Measurements from ENCODE around the gene MTOR.

Gene MTOR

DNA sequence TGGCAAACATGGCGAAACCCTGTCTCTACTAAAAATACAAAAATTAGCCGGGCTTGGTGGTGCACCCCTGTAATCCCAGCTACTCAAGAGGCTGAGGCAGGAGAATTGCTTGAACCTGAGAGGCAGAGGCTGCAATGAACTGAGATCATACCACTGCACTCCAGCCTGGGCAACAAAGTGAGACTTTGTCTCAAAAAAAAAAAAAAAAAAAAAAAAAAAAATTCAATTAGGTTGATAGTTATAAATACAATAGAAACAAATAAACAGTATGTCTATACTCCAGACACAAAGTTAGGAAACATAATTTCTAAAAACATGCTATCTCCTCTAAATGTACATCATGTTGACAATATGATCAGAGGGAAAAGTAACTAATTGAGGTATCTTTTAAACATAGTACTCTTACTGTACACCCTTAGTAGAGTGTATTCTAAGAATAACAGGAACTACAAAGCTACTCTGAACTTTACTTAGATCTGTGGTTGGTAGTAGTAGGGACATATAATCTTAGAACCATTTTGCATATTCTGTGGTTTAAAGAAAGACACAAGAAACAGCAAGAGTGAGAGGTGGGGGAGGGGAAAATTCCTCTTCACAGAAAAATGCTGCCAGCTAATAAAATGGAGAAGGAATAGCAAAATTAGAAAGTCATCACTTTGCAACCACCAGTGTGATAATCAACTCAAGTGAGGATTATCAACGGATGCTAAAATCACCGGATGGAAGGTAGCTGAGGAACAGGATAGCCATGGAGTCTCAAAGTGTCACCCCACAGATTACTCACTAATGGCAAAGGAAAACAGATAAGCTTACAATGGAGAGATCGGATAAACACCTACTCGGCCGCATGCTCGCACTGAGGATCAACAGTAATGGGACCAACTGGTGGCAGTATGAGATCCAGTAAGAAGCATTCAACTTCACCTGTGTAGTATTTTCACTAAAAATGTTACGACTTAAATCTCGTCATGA, 35.0 kb downstream of the MTOR start:
- Histone ChIP-seq H3K27ac (no peak overlapping the region), H3K4me3 (ENCODE audit: low read depth, low read length) (no peak overlapping the region), H3K27me3 (ENCODE audit: insufficient read depth, low read depth, severe bottlenecking) (no peaks in the 10 kb centered on the region), H3K36me3 (peaks cover 64% of the 10 kb centered on the region), H3K9me3 (ENCODE audit: severe bottlenecking) (no peaks in the 10 kb centered on the region)
- TF ChIP-seq, protein P1, sequence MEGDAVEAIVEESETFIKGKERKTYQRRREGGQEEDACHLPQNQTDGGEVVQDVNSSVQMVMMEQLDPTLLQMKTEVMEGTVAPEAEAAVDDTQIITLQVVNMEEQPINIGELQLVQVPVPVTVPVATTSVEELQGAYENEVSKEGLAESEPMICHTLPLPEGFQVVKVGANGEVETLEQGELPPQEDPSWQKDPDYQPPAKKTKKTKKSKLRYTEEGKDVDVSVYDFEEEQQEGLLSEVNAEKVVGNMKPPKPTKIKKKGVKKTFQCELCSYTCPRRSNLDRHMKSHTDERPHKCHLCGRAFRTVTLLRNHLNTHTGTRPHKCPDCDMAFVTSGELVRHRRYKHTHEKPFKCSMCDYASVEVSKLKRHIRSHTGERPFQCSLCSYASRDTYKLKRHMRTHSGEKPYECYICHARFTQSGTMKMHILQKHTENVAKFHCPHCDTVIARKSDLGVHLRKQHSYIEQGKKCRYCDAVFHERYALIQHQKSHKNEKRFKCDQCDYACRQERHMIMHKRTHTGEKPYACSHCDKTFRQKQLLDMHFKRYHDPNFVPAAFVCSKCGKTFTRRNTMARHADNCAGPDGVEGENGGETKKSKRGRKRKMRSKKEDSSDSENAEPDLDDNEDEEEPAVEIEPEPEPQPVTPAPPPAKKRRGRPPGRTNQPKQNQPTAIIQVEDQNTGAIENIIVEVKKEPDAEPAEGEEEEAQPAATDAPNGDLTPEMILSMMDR (IDR thresholded peaks at IDR 0.05; ENCODE audit: low read depth, low read length), result no peak
- peak; percentile 39 for DNase-seq

DNA sequence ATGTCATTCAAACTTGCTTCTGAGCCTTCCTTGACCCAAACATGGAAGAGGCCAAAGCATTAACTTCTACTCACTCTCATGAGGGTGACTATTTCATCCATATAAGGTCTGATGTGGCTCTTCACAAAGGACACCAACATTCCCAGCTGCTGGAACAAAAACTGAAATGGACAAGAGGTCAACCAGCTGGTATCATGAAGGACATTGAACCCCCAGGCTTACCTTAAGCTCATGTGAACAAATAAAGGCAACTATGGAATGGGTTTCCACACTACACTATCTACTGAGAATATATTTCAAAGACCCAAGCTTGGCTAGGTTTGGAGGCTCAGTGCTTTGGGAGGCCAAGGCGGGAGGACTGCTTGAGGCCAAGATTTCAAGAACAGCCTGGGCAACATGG, 46.3 kb downstream of the MTOR start:
- no peak overlapping the region for H3K4me3 ChIP-seq (ENCODE audit: low read depth, low read length)
- no peak for DNase-seq
- H3K27me3 ChIP-seq (ENCODE audit: insufficient read depth, low read depth, severe bottlenecking), result no peaks in the 10 kb centered on the region
- TF ChIP-seq, protein P1 (IDR thresholded peaks at IDR 0.05; ENCODE audit: low read depth, low read length), result no peak
- H3K9me3 ChIP-seq (ENCODE audit: severe bottlenecking), result no peaks in the 10 kb centered on the region
- peaks cover 64% of the 10 kb centered on the region for H3K36me3 ChIP-seq
- peak overlapping the region; percentile 46; the same call in 1 of the 2 replicates for H3K27ac ChIP-seq

DNA sequence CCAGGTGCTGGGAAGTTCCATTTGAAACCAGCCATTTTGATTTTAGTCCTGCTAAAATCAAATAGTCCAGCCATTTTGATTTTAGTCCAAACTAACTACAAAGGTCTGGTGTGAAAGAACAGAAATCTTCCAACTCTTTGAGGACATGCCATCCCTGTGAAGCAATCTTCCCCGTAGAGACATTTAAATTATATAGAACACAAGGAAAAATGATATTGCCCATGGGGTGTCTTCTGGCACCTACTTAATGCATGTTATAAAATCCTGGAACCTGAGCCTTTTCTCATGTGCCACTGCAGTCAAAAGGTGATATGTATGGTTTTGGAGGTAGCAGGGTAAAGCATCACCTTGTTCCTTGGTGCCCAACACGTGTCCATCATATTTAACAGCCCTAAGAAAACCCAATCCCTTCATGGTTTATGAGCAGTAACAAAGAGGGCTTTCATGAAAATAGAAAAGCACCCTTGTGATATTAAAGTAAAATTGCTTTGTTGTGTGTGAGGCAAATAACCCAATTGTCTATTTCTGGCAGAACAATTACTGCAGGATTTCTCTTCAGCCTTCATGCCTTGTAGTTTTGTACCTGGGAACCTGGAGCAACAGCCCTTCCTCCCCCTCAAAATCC, 46.9 kb downstream of the MTOR start:
- DNase-seq, result no peak
- Histone ChIP-seq H3K4me3 (ENCODE audit: low read depth, low read length) (no peak overlapping the region), H3K27me3 (ENCODE audit: insufficient read depth, low read depth, severe bottlenecking) (no peaks in the 10 kb centered on the region), H3K27ac (peak overlapping the region; percentile 46), H3K36me3 (peaks cover 68% of the 10 kb centered on the region), H3K9me3 (ENCODE audit: severe bottlenecking) (no peaks in the 10 kb centered on the region)
- TF ChIP-seq, protein P1 (IDR thresholded peaks at IDR 0.05; ENCODE audit: low read depth, low read length), result no peak

DNA sequence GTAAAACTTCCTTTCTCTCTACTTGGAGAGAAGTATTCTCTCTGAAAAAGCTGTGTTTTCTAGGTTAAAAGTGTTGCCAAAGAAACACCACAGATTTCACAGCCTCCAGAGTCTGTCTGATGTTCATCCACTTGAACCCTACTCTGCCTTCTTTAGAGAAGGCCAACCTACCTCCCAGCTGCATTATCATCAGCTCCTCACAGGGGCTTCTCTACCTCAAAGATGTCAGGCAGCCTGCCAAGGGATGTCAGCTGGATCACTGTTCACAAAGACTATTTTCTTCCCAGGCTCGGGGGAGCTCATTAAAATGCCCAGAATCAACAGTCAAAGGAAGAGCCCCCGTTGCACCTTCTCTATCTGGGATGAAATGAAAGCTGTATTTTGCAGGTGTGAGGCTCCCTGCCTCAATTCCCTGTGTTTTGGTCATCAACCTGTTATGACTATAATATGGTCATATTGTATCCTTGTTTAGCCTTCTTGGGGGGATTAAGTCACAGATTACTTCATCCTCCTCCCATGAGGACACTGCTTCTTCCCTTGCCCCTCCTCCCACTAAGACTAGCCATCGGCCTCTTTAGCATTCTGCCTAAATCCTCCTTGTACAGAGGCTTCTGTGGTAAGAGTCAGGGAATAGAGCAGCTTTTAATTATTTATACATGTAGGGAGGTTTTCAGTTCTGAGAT, 47.5 kb downstream of the MTOR start:
- no peaks in the 10 kb centered on the region for H3K9me3 ChIP-seq (ENCODE audit: severe bottlenecking)
- H3K27me3 ChIP-seq (ENCODE audit: insufficient read depth, low read depth, severe bottlenecking), result no peaks in the 10 kb centered on the region
- H3K4me3 ChIP-seq (ENCODE audit: low read depth, low read length), result no peak overlapping the region
- H3K36me3 ChIP-seq, result peaks cover 73% of the 10 kb centered on the region
- peak overlapping the region; percentile 46 for H3K27ac ChIP-seq
- TF ChIP-seq, protein P1 (IDR thresholded peaks at IDR 0.05; ENCODE audit: low read depth, low read length), result no peak
- peak; percentile 60 for DNase-seq

DNA sequence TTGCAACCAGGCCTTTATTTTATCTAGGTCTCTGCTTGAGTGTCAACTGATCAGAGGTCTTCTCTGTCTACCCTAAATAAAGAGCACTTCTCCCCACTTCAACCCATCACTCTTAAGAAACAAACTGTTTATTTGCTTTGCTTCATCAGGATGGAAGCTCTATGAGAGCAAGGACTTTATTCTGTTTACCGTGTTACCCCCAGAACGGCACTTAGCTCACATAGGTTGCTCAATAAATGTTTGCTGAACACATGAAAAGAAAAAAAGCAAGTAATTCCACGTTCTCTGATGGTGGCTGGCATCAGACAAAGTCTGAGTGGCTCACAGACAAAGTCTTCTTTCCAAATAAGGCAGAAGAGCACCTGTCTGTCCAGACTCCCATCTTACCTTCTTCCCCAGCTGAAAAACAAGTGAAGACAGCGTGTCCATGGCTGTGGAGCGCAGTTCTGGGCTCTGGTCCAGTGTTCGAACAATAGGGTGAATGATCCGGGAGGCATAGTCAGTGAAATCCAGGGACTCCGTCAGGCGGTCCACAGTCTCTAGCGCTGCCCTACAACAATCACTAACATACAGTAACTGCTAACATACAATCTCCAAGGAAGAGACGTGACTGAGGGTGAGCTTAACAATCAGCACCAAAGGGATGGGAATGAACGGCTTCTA, 50.3 kb downstream of the MTOR start:
- H3K27ac ChIP-seq, result no peak overlapping the region
- H3K9me3 ChIP-seq (ENCODE audit: severe bottlenecking), result no peaks in the 10 kb centered on the region
- no peak overlapping the region for H3K4me3 ChIP-seq (ENCODE audit: low read depth, low read length)
- DNase-seq, result no peak
- peaks cover 78% of the 10 kb centered on the region for H3K36me3 ChIP-seq
- TF ChIP-seq, protein P1 (IDR thresholded peaks at IDR 0.05; ENCODE audit: low read depth, low read length), result no peak
- H3K27me3 ChIP-seq (ENCODE audit: insufficient read depth, low read depth, severe bottlenecking), result no peaks in the 10 kb centered on the region
